NCI-H2107 (cell line): ENCODE data around the gene IQSEC1.

ENCODE experiments used
- DNase-seq: peaks from one replicate; lab custom pipeline; 2025; lab: John Stamatoyannopoulos, UW

The IQSEC1 gene

GRCh38 chr3:12907296-12907695, 165.9 kb downstream of the IQSEC1 start:
- DNase-seq = no peak

DNA sequence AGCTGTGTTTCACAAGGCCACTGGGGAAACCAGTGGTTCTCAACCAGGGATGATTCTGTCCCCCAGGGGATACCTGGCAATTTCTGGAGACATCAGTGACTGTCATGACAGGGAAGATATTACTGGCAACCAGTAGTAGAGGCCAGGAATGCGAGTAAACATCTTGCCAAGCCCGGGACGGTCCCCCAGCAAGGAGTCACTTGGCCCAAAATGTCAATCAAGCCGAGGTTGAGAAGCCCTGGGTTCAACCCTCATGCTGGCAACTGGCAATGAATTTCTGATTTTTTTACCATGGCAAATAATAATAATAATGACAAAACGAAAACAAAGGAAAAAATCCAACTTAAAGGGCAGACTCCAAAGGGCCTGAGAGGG, 166.3 kb downstream of the IQSEC1 start:
- no peak for DNase-seq

GRCh38 chr3:12906141-12906915, 166.9 kb downstream of the IQSEC1 start:
- no peak for DNase-seq

DNA sequence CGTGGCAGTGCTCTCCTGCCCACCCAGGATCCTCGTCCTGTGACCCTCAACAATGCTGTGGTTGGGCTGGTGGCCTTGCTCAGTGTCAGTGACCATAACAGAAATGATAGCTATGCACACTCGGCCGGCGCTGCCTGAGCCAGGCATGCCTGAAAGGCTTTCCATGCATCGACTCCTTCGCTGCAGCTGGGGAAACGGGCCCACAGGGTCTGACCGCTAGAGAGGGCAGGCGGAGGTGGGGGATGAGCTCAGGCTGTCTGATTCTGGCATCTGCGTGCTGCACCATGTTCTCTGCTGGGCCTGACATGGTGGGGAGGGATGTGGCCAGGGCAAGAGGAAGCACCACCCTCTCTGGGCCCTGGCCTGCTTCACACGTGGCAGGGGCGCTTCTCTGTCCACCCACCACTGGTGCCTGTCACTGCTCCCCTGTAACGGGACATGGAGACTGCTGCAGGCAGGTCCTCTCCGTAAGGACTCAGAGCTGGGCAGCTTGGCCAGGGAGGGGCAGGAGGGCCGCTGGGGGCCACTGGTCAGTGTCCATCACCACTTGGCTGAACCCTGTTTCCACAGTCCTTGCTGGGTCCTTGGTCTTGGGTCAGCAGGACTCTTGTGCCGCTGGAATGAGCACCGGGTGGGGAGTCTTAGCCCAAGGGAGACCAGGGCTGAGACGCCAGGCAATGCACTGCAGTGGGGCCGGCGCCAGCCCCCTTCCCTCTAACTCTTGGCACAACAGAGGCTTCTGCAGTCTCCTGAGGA, 167.7 kb downstream of the IQSEC1 start:
- no peak for DNase-seq

- DNase-seq = no peak
Measured at GRCh38 chr3:12904951-12905315, 168.3 kb downstream of the IQSEC1 start.

- DNase-seq = no peak
Measured at GRCh38 chr3:12903881-12904280, 169.3 kb downstream of the IQSEC1 start.

GRCh38 chr3:12903000-12903800, 170.0 kb downstream of the IQSEC1 start:
- no peak for DNase-seq

DNA sequence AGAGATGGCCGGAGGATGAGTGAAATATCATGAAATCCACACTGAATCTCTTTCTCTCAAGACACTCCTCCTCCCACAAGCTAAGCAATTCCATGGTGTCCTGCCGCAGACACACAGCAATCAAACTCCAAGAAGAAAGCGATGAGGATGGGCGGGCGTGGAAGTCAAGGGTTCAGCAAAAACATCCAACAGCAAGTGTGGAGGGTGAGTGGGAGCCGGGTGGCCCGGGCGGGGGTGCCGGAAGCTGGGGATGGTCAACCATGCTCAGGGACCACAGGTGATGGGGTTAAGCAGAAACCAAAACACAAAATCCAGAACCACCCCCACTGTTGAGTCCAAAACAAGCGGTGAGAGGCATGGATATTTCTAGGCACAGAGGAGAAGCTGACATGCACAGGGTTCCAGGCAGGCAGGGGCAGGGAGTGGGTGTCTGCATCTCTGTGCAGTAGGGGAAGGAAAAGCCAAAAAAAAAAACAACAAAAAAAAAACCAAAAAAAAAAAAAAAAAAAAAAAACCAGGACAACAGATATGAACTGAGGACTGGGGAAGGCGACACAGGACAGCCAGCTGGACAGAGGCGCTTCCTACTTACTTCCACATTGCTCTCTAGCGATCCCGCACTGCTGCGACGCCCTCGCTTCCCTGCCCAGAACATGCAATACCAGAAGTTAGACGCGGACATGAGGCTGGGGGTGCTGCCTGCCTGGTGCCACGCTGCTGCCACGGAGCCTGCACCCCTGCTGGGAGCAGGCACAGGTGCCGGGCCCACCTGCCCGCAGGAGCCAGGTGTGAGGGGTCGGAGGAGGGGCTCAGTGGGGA, 170.8 kb downstream of the IQSEC1 start:
- no peak for DNase-seq

GRCh38 chr3:12901623-12902045, 171.6 kb downstream of the IQSEC1 start:
- peak; percentile 14 for DNase-seq

GRCh38 chr3:12900885-12901411, 172.3 kb downstream of the IQSEC1 start:
- DNase-seq = no peak

DNA sequence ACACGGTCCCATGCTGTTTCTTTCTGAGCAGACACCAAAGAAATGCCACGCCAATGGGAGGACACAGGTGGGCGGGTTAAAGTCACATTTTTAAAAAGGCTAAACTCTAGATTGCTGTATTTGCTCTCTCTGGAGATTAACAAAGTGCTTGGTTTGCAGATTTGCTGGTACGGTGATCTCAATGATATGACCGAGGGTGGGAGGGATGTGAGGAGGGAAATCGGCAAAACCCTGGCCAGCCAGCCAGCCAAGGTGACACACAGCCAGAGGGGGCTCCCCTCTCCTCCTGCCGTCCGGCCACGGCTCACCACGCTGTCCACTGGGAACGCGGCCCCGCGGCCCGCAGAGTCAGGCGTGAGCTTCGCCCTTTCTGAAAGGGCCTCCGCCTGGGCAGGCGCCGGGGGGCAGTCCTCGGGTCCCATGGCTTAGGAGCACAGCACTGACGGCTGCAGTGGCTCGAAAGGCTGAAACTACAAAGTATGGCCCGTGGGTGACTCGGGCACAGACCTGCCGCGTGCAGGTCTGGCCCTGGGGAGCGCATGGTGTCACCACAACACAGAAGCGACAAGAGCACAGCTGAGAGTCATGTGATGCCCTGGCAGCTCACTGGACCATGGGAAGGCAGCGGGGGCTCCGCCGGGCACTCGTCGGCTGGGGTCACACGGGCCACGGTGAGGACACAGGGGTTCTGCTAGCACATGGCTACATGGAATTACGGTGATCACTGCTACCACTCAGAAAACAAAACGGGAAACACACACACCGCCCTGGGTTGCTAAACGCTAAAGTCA, 174.1 kb downstream of the IQSEC1 start:
- no peak for DNase-seq

GRCh38 chr3:12898290-12898964, 174.8 kb downstream of the IQSEC1 start:
- DNase-seq = no peak

DNA sequence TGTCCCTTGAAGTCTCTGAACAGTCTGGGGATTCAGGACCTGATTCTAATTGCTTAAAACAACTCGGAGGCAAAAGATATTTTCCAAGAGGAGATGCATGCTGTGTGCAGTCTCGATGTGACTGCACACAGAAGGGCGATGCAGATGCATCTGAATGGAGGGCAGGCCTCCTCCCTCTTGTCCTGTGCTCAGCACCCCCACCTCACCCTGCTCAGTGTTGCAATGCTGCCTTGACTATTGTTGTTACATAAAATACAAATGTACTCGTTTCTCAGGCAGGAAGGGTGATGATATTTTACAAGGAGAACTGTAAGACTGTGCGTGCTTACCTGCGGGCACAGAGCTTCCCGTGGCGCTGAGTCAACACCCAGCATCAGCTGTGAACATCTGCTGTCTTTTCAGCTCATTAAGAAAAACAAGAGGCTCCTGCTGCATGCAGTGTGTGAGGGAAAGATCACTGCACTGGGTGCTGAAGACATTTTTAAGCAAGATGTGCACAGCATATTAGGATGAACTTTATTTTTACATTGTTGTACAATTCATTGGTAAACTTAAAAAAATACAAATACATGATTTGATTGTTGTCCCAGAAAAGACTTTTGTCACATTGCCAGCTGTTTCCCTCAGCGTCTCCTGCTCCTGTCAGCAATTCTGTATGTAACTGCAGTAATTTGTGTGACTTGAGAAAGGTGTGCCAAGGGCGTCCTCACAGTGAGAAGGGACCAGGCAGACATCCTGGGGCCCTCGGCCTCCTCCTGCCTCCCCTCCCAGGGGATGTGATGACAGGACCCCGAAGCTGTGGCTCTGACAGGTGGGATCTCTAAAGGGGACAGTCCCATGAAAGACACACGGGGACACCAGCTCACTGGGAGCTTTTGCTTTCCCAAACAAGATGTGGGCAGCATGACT, 175.6 kb downstream of the IQSEC1 start:
- no peak for DNase-seq

GRCh38 chr3:12896063-12896985, 176.9 kb downstream of the IQSEC1 start:
- no peak for DNase-seq

- DNase-seq = no peak
Measured at GRCh38 chr3:12895391-12896062, 177.7 kb downstream of the IQSEC1 start.

DNA sequence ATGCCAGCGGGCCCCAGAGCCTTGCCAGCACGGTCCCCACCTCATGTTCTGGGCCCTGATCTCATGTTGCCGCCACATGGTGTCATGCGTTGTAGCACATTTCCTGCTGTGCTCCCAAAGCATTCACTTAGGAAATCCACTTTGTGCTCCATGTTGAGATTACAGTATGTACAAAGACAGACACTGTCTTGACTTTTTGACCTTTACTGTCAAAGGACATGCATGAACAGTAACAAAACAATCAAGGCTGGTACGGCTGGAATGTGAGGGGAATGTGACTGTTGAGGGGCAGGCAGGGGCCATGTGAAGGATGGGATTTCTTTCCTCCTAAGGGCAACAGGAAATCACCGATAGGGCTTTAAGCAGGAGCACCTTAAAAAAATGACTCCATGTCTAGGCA, 178.6 kb downstream of the IQSEC1 start:
- DNase-seq = no peak

DNA sequence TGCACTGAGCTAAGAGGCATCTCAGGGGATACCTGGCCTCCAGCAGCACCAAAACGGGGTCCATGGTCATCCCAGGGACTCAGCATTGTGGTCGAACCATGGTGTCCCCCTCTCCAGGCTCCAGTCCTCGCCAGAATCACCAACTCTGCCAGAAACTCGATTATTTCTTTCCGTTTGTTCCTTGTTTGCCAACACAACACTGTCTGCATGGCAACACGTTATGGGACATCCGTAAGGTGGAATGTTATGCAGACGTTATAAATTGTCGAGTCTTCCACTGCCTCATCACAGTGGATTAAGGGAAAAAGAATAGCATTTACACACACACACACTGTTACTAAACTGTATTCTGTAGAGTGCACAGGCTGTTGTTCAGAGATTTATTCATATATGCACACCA, 179.4 kb downstream of the IQSEC1 start:
- DNase-seq = no peak
